IPS-15b (cell line): Measurements from ENCODE around the gene TAF11L9.
"Not testable (repeated sequence)": the region's sequence is repeated elsewhere in the genome, so short reads cannot be mapped to it uniquely, and the experiment has no call there.

Source experiments
- H3K27me3 ChIP-seq: one replicate; pipeline ENCODE4 v1.6.1; 2013; ENCODE audit warnings: low read length; ENCODE audit not compliant: control insufficient read depth, insufficient read depth
- H3K36me3 ChIP-seq: one replicate; pipeline ENCODE4 v1.6.1; 2013; ENCODE audit warnings: low read length; ENCODE audit not compliant: control insufficient read depth, insufficient read depth
- H3K4me1 ChIP-seq: one replicate; pipeline ENCODE4 v1.6.1; 2013; ENCODE audit warnings: mild to moderate bottlenecking, low read length; ENCODE audit not compliant: control insufficient read depth, insufficient read depth
- H3K4me3 ChIP-seq: one replicate; pipeline ENCODE4 v1.5.1; 2013; ENCODE audit warnings: low read depth, low read length
- H3K9ac ChIP-seq: one replicate; pipeline ENCODE4 v1.6.1; 2013; ENCODE audit warnings: low read depth, mild to moderate bottlenecking, low read length
- H3K9me3 ChIP-seq: one replicate; pipeline ENCODE4 v1.6.1; 2013; ENCODE audit warnings: mild to moderate bottlenecking, low read length; ENCODE audit not compliant: control insufficient read depth, insufficient read depth

Gene TAF11L9

DNA sequence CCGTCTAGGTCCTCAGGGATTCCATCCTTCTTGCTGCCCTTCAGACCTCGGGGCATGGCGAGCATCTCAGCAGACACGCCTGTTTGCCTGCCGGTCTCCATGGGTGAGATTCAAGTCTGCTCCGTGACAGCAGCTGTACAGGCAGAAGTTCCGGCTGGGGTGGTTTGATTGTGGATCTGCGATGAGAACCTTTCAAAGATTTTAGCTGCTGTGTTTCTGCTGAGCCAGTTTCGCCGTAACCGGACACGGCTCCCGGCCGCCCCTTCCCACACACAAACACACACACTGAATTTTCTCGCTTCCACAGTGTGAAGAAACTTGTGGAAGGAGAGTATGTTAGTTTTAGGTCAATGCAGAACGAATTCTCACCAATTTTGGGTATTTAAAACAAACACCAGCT lies 3.3 kb downstream of the TAF11L9 start, which contains the start of gene TAF11L8:
TAF11L8 (minus strand) TSS at position 101 of the 400 bp plus-strand sequence.
- not testable (repeated sequence) for H3K4me3 ChIP-seq, H3K9me3 ChIP-seq, H3K4me1 ChIP-seq, H3K36me3 ChIP-seq, H3K9ac ChIP-seq, H3K27me3 ChIP-seq

GRCh38 chr5:17585658-17586057 lies 8.5 kb downstream of the TAF11L9 start, which contains the start of gene TAF11L7:
TAF11L7 (minus strand) TSS chr5:17585758.
- H3K4me3 ChIP-seq, H3K9me3 ChIP-seq, H3K36me3 ChIP-seq, H3K9ac ChIP-seq, H3K4me1 ChIP-seq, H3K27me3 ChIP-seq: not testable (repeated sequence)
